Endothelial cell (in vitro differentiated cells): Measurements from ENCODE around the gene KRT2. TPM values are rescaled to one million over a fixed set of nuclear protein-coding genes. Genes with fewer than 3 reads are reported as not detected.

Source experiments
- DNase-seq: peaks from one replicate; pipeline ENCODE4 v3.0.0; 2021; ENCODE audit warnings: low spot score
- H3K27ac Mint-ChIP-seq: one replicate; pipeline ENCODE4 v1.8.0; 2021; ENCODE audit warnings: mixed read lengths, inconsistent platforms; ENCODE audit not compliant: unreplicated experiment
- H3K27me3 Mint-ChIP-seq: one replicate; pipeline ENCODE4 v1.8.0; 2021; ENCODE audit warnings: mild to moderate bottlenecking, moderate library complexity, mixed read lengths, inconsistent platforms; ENCODE audit not compliant: unreplicated experiment
- H3K36me3 Mint-ChIP-seq: one replicate; pipeline ENCODE4 v1.8.0; 2021; ENCODE audit warnings: mild to moderate bottlenecking, low read depth, mixed read lengths, inconsistent platforms; ENCODE audit not compliant: unreplicated experiment
- H3K4me1 Mint-ChIP-seq: one replicate; pipeline ENCODE4 v1.8.0; 2021; ENCODE audit warnings: mild to moderate bottlenecking, mixed read lengths, inconsistent platforms; ENCODE audit not compliant: unreplicated experiment
- H3K4me3 Mint-ChIP-seq: one replicate; pipeline ENCODE4 v1.8.0; 2021; ENCODE audit warnings: mild to moderate bottlenecking, mixed read lengths, inconsistent platforms; ENCODE audit not compliant: unreplicated experiment
- H3K9me3 Mint-ChIP-seq: one replicate; pipeline ENCODE4 v1.8.0; 2021; ENCODE audit warnings: mixed read lengths, inconsistent platforms; ENCODE audit not compliant: unreplicated experiment
- long read RNA-seq: library from polyadenylated mRNA; unstranded; transcript quantifications from one replicate; pipeline ENCODE4 v2.0.0, GENCODE V29; 2020; ENCODE audit not compliant: unreplicated experiment
- total RNA-seq: library from RNA; stranded (reverse); fragmentation: NEBNext Ultra II Directional; extraction: Animal tissue kit (Norgen Biotek cat#: 25700); gene quantifications from one replicate; pipeline ENCODE4 v1.2.1, GENCODE V29; 2021; ENCODE audit not compliant: unreplicated experiment
- TF ChIP-seq, protein P1 (sequence below): fragments of 200-600 bp; sonication (generic); IDR thresholded peaks from one replicate; pipeline ENCODE4 v1.5.0; 2021; ENCODE audit warnings: antibody characterized with exemption; ENCODE audit not compliant: unreplicated experiment

KRT2 gene
- not detected for total RNA-seq
- long read RNA-seq = 0 reads

DNA sequence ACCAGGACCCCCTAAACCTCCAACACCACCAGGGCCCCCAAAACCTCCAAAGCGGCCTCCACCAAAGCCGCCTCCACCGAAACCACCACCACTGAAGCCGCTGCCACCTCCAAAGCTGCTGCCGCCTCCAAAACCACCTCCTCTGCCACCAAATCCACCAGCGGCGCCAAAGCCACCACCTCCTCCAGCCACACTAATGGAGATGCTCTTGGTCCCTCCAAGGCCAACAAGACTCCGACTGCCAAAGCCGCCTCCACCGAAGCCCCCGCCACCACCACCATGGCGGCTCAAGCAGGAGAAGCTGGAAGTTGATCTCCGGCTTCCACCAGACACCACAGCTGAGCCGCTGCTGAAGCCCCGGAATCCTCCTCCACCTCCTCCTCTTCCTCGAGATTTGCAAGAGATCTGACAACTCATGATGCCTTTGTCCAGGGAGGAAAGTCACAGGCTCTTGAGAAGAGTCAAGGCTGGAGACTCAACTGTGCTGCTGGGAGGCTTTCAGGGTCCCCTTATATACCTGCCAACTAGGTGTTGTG lies at the start of gene KRT2:
Gene KRT2, minus strand, starts transcription at position 486 of the 536 bp plus-strand sequence. Its CDS starts 69 bp downstream, at position 417.
- peaks cover 5% of the 10 kb centered on the region for H3K27me3 Mint-ChIP-seq
- peaks cover 28% of the 10 kb centered on the region for H3K4me1 Mint-ChIP-seq
- no peaks in the 10 kb centered on the region for H3K9me3 Mint-ChIP-seq
- no peak for DNase-seq
- H3K36me3 Mint-ChIP-seq = no peaks in the 10 kb centered on the region
- TF ChIP-seq, protein P1, sequence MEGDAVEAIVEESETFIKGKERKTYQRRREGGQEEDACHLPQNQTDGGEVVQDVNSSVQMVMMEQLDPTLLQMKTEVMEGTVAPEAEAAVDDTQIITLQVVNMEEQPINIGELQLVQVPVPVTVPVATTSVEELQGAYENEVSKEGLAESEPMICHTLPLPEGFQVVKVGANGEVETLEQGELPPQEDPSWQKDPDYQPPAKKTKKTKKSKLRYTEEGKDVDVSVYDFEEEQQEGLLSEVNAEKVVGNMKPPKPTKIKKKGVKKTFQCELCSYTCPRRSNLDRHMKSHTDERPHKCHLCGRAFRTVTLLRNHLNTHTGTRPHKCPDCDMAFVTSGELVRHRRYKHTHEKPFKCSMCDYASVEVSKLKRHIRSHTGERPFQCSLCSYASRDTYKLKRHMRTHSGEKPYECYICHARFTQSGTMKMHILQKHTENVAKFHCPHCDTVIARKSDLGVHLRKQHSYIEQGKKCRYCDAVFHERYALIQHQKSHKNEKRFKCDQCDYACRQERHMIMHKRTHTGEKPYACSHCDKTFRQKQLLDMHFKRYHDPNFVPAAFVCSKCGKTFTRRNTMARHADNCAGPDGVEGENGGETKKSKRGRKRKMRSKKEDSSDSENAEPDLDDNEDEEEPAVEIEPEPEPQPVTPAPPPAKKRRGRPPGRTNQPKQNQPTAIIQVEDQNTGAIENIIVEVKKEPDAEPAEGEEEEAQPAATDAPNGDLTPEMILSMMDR = no peak
- no peak within 1 kb of the TSS for H3K4me3 Mint-ChIP-seq
- H3K27ac Mint-ChIP-seq = no peak within 1 kb of the TSS

DNA sequence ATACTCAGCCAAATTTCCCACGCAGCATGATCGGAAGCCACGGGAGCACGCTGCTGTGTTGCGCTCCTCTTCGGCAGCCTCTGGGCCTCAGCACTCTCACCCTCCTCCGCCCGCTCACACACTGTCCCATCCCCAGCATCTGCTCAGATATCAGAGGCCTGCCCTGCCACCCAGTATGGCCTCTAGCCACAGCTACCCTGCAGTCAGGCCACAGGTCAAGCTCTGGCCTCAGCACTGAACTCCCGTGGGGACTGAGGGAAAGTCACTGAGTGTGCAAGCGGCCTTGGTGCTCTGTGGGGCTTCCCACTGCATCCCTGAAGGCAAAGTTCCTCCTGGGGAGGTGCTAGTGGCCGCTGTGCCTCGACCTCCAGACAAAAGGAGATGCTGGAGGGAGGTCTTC lies 49.3 kb upstream of the KRT2 start:
- TF ChIP-seq, protein P1 = no peak
- H3K36me3 Mint-ChIP-seq = no peaks in the 10 kb centered on the region
- no peak overlapping the region for H3K4me3 Mint-ChIP-seq
- no peaks in the 10 kb centered on the region for H3K9me3 Mint-ChIP-seq
- H3K4me1 Mint-ChIP-seq = no peaks in the 10 kb centered on the region
- no peak overlapping the region for H3K27ac Mint-ChIP-seq
- H3K27me3 Mint-ChIP-seq = peaks cover 7% of the 10 kb centered on the region
- DNase-seq = no peak

DNA sequence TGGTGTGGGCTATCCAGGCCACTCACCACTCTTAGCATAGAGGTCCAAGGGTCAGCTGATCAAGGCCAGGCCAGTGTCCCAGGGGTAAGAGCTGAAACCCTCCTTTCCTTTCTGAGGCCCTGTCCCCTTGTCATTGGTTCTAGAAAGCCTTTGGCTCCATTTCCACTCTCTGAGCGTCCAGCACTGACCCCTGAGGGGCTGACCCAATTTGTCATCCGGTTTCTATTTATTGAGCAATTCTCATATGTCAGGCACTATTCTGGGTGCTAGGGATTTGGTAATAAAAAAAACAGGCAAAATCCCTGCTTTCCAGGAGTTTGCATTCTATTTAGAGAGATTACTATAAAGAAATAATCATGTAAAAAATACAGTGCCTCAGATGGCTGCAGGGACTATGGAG lies 47.9 kb upstream of the KRT2 start:
- TF ChIP-seq, protein P1 = no peak
- Mint-ChIP-seq H3K4me1 (no peaks in the 10 kb centered on the region), H3K27ac (no peak overlapping the region), H3K9me3 (no peaks in the 10 kb centered on the region), H3K4me3 (no peak overlapping the region), H3K36me3 (no peaks in the 10 kb centered on the region), H3K27me3 (peaks cover 7% of the 10 kb centered on the region)
- no peak for DNase-seq

DNA sequence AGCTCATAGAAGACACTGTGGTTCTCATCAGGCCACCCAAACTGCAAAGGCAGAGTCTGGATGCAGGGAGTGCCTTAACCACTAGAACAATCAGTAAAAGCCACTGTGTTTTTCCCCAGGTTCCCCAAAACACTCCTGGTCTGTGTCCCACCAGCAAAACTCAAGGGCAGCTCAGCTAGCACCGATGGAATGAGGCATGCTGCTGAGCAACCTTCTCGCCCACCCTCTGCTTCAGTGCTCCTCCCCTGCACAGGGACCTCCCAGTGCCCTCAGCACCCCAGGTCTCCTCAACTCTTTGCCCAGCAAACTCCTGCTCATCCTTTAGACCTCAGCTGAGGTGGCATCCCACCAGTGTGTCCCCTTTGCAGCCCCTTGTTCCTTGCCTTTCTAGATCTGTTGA lies 47.4 kb upstream of the KRT2 start:
- Mint-ChIP-seq H3K9me3 (no peaks in the 10 kb centered on the region), H3K27me3 (peaks cover 7% of the 10 kb centered on the region), H3K27ac (no peak overlapping the region), H3K4me3 (no peak overlapping the region), H3K4me1 (no peaks in the 10 kb centered on the region), H3K36me3 (no peaks in the 10 kb centered on the region)
- no peak for DNase-seq
- TF ChIP-seq, protein P1 = no peak

DNA sequence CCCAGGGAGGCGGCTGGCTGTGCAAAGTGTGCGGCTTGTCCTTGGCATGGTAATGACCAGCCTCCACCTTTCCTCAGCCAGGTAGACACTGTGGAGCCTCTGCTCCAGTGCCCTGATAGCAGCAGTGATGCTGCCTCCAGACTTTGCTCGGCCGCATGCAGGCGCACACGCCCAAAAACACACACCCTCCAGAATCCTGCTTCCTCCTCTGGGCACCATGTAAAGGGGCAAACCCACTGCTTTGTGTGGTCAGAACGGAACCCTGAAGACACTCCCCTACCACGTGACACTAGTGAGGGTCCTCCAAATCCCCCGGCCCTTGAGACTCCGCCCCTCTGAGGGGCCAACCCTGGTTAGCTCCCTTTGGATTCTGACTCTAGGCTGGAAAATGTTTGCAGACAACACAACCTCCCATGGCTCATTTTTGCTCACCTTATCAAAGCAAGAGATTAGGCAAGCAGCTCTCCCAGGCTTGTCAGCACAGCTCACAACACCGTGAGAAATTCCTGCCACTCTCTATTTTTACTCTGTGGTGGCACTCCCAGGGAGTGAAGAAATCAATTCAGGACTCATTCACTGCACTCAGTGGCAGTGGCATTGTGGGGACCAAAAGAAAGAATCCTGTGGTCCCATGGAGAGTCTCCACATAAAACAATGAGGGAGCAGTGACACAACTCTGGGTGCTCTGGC lies 46.8 kb upstream of the KRT2 start:
- DNase-seq = no peak
- Mint-ChIP-seq H3K4me1 (no peaks in the 10 kb centered on the region), H3K36me3 (no peaks in the 10 kb centered on the region), H3K27me3 (peaks cover 7% of the 10 kb centered on the region), H3K9me3 (no peaks in the 10 kb centered on the region), H3K27ac (no peak overlapping the region), H3K4me3 (no peak overlapping the region)
- TF ChIP-seq, protein P1 = no peak
